ENCODE measurements around the gene NOD2.

GRCh38 chr16:50741225-50741780, 47.9 kb downstream of the NOD2 start:
- TF ChIP-seq CTCF (IDR thresholded peaks at IDR 0.05) (no peak), POLR2A (IDR thresholded peaks at IDR 0.05) (no peak)
